GM21367 (cell line): ENCODE measurements around the gene KCNT1.

Experiments
- ATAC-seq: cut with Tn5 transposase; IDR thresholded peaks from one replicate; pipeline ENCODE4 v1.9.1; 2021; ENCODE audit not compliant: unreplicated experiment

Gene KCNT1

DNA sequence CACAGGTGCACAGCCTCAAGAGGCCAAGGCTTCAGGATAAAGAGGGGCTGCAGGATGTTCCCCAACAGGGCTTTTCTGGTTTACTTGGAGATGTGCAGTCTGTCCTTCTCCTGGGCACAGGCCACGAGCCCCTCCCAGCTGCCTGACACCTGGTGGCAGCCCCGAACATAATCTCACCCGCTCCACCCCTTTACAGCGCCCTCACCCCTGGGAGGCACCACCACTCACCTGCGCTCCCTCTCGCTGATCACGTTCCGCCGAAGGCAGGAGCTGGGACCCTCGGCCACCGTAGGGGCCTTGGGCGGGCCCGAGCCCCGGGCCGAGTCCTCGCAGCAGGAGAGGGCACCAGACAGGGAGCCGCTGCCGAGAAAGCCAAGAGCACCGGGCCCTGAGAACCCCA lies 3.2 kb upstream of the KCNT1 start:
- no peak for ATAC-seq

DNA sequence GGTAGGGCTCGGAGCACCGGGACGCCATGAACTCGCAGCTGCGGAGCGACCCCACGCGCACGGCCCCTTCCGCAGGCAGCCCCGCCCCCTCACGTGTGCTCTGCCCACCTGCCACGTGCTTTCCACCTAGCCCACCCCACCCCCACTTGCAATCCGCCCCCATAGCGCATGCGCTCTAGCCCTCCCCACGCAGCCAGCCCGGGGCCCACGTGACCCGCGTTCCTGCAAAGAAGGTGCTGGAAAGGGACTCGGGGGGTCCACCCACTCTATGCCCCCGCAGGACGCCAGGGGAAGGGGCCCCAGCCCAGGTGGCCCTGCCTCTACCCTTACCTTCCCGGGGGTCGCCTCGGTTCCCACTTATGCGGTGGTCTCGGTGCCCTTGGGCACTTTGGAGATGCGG lies 2.5 kb upstream of the KCNT1 start, which contains the start of gene SOHLH1:
Gene SOHLH1 (minus strand): TSS at position 42 of the 400 bp plus-strand sequence. CDS start 14 bp downstream, at position 28.
- no peak for ATAC-seq

DNA sequence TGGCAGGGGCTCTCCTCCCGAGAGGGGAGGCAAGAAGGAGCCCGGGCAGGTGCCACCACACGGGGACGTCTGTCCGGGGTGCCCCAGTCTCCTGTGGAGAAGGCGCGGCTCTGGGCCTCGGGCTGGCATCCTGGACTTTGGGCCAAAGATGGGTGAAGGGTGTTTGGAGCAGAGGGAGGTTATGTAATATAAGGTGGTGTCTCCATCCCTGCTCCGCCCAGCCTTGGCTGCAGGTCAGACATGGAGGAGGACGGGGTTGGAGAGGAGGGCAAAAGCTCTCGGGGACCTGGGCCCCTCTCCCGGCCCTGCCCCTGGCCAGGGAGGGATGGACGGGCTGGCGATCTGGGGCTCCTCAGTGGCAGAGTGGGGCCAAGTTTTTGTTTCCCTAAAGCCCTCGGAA lies 1.5 kb upstream of the KCNT1 start:
- ATAC-seq, result no peak

DNA sequence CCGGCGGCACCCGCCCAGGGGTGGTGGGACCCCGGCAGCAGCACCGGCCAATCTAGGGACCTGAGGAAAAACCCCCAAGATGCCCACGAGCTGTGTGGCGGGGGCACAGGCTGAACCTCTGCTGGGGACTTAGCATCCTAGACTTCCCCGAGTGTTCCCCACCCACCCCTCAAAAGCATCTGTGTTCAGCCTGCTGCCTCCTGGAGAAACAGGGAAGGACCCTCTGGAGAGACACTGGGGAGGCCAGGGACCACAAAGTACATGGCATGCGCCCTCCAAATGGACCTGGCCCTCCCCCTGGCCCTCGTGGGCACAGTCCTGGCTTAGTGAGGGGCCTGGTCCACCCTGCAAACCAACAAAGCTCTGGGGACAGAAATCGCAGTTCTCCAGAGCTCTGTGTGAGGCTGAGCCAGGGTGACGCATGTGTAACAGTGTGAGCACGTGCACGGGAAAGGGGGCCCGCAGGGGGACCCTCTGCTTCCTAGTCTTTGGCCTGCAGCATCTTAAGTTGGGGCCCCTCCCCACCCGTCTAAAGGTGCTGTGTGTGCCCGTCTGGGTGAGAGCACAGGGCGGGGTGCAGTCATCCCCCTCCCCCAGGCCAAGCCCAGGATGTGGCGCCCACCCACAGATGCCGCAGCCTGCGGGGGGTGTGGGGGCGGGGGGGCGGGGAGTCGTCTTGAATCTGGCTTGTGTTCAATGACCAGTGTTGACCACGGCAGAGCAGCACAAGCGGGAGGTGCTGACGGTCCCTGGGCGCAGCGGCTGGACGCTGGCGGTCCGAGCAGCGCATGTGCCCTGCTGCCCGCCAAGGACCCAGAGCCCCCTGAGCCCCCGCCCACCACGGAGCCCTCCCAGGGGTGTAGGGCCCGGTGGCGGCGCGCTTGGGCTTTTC lies 672 bp upstream of the KCNT1 start:
- no peak for ATAC-seq

DNA sequence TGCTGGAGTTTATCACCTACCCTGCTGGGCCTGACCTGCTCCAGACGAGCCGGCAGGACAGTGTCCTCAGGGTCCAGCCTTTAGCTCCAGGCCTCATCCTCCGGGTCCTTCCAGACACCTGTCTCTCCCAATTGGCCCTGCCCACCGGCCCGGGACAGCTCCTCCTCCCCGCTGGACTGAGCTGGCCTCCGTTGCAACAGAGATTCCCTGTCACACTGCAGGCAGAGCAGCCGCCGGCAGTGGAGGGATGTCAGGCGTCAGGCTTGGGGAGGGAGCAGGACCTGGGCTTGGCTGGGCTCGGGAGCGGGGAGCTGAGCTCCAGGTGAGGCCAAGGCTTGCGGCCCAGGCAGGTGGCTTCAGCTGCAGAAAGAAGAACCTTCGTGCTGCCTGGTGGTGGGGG lies 1.7 kb downstream of the KCNT1 start:
- no peak for ATAC-seq

DNA sequence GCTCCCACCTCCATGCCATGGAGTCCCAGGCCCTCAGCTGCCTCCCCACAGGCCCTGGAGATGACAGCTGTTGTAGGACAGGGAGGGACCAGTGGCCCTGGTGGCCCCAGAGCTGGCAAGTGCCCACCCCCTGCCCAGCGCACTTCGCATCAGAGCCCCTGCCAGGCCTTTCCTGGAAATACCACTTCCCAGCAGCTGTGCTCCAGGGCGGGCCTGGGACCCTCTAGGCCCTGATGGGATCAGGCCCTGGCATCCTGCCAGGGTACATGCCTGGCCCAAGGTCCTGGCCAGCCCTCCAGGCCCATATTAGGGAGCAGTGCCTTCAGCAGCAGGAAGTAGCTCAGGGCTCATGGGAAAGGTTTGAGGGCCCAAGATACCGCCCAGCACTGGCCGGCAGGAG lies 2.5 kb downstream of the KCNT1 start:
- no peak for ATAC-seq

DNA sequence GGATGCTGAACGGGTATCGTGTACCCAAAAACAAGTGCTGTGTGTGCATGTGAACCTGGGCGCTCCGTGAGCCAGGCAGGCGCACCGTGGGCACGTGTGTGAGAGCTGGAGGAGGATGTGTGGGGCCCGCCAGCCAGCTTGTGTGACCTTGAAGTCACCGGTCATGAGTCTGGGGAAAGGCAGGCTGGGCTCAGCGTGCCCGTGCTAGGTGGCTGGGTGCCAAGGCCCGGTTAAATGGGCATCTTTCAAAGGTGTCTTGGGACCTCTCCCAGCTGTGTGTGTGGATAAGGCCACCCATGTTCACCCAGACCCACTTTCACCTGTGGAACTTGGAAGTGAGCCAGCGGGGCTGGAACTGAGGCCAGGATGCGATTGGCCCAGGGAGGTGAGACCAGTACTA lies 3.4 kb downstream of the KCNT1 start:
- ATAC-seq, result no peak

DNA sequence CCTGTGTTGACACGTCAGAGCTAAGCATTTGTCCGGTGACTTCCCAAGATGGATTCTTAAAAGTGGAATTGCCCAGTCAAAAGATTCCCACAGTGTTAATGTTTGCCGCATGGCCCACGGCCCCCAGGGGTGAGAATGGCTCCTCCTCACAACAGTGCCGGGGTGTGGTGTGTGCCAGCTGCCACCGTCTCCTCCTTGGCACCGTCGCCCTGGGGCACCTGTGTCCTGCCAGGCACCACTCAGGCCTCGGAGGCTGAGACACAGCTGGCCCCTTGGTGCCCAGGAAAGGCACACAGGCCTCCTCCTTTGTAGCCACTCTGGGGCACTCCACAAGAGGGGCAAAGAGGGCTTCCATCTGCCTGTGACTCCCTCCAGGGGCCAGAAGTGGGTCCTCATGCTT lies 4.3 kb downstream of the KCNT1 start:
- ATAC-seq, result no peak

DNA sequence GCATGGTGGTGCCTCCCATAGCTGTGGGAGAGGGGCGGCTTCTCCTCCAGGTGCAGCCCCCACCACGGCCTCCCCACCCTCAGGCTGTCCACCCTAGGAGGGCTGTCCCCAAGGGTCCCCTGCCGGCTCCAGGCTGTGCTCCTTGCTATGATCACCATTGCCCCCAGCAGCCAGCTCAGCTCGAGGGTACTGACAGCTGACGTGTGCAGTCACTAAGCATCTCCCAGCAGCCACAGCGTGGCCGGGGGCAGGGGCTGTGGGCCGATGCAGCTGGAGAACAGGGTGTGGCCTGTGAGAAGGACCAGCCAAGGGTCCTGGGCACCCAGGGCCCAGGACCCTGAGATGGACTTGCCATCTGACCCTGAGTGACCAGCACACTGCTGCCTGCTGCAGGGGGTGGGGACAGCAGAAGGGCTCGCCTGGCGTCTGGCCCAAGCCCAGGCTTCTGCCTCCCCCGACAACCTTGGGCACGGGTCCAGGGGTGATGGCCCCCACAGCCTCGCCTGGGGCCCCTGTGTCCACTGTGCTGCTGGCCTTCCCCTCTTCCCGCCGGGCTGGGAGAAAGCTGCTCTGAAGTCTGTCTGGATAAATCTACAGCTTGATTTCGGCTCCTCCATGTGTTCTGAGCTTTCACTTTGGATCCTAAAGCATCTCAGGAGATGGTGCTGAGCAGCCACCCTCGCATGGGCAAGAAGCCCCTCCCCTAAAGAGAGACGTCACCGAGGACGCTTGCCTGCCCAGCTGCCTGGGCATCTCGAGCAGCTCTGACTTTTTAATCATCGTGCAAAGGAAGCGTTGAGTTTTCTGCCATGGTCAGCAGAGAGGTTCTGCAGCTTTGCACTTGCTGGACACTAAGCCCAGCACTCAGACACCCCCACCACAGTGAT lies 5.5 kb downstream of the KCNT1 start:
- no peak for ATAC-seq

DNA sequence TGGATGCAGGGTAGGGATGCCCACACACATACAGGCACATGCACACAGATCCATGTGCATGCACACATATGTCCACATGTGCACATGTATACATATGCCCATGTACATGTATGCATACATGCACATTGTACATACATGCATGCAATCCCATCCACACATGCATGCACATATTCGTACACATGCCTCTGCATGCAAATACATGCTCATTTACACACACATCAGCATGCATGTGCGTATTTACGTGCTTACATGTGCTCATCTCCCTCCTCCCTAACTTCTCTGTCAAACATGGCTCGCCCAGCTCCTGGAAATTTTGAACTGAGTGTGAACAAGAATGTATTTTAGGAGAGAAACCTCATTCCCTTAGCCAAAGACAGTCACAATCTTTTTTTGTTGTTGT lies 6.2 kb downstream of the KCNT1 start:
- no peak for ATAC-seq

DNA sequence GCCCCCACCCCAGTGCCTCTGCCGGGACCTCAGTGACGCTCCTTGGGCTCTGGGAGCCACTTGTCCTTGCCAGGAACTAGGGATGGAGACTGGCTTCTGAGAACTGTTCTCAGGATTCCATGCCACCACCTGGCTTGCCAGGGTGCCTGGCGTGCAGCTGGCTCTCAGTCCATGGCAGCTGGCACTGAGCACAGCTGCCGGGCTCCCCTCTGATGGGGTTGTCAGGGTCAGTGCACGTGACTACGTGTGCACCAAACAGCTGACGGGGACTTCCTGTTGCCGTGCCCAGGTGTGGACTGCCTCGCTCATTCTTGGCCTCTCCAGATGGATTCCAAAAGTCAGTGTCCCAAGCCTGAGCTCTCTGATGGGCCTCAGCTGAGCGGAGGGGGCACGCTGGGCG lies 9.4 kb downstream of the KCNT1 start:
- ATAC-seq, result no peak

DNA sequence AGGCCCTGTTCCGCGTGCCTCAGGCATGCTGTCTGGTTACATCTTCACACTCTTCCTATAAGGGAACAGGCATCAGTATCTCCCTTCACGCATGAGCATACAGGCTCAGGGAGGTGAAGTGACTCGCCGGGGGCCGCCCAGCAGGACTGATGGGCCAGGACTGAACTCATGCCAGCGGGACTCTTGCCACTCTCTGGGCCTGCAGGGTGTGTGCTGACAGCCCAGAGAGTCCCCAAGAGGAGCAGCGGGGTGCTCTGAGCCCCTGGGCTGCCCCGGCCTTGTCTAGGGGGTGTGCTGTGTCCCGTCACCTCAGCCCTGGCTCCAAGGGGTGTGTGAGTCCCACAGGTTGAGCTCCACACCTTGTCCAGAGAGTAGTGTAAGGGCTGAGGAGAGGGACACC lies 9.9 kb downstream of the KCNT1 start:
- ATAC-seq, result no peak

DNA sequence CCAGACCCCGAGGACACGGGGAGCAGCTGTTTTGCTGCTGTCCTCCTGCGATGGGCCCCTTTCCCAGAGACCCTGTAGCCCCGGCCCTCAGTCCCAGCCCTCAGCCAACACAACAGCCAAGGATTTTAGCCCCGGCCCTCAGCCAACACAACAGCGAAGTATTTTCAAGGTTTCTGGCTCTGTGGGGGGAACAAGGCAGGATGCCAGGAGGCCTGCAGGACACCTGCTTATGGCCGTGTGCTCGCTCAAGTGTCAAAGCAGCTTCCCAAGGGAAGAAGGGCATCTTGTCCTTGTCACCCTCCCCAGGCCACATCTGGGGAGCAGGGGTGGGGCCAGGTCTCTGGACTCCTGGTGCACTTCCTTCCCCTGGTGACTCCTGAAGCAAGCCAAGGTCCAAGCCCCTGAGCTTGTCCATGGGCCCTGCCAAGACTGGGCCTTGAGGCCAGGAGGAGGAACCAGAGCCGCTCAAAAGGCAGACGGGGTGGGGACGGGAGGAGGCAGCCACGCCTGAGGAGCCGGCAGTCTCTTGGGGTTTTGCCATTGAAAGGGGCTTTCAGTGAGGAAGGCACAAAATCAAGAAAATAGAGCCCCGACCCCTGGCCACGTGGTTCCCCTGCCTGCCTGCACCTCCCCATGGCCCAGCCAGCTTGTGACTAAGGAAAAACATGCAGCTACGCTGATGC lies 10.8 kb downstream of the KCNT1 start:
- ATAC-seq, result no peak

DNA sequence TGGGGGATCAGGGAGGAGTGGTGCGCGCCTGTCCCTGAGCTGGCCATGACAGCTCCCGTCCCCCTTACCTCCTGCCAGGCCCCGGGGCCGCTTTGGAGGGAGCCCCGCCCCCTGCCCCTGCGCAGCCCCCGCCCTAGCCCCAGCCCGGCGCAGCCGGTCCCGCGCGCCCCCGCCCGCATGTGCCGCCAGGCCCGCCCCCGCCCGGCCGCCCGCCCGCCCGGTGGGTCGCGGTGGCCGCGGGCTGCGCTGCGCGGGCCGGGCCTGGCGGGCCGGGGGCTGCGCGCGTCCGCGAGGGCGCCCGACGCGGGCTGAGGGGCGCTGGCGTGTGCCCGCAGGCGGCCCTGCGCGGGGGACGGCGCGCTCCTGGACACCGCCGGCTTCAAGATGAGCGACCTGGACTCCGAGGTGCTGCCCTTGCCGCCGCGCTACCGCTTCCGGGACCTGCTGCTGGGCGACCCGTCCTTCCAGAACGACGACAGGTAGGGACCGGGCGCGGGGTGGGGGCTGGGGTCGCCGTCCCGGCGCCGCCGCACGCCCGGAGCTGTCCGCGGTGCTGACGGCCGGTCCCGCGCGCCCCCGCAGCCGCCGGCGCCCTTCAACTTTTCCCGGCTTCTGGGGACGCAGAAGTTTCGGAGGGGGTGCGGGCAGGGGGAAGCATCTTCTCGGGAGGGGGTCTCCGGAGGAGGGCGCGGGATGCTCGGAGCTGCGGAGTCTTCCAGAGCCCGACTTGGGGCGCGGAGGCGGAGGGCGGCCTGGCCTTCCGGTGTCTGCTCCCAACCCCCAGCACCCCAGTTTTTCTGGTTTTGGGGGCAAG lies 12.5 kb downstream of the KCNT1 start:
- ATAC-seq, result no peak

DNA sequence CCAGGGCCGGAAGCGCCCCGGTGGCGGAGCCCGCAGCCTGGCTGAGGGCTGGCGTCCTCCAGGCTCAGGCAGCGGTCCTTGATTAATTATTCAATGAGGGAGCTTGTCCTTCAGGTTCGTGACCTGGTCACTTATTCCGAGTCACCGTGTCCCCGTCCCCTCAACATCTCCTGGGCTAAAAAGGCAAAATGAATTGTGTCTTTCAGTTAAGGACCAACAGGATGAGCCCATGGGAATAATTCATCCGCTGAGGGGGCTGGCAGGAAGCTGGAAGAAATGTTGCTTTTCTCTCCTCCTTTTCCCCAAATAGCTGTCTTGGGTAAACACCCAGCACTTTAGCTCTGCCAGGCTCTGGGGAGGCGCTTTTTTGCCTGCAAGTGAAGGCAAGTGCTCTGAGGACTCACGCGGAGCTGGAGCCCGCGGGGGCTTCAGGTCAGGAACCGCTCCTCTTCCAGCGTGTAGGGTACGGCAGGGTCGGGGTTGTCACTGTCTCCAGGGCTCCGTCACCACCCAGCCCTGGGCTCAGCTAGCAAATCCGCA lies 13.1 kb downstream of the KCNT1 start:
- ATAC-seq, result no peak

DNA sequence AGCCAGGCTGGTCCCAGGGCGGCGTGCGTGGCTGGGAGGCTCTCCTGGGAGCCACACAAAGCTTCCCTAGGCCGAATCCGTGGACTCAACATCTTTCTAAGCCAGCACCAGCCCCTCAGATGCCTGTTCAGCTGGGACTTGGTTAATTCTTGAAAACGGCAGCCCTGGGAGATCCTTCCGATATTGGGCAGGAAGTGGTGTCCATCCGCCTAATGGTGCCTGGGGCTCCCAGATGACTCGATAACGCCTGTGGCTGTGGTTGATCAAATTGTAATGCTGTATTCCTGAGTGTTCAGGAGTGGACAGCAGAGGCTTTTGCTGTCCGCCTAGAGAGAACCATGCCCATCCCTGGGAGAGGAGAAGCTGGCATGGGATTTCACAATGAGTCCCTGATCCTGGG lies 14.1 kb downstream of the KCNT1 start:
- ATAC-seq, result no peak

DNA sequence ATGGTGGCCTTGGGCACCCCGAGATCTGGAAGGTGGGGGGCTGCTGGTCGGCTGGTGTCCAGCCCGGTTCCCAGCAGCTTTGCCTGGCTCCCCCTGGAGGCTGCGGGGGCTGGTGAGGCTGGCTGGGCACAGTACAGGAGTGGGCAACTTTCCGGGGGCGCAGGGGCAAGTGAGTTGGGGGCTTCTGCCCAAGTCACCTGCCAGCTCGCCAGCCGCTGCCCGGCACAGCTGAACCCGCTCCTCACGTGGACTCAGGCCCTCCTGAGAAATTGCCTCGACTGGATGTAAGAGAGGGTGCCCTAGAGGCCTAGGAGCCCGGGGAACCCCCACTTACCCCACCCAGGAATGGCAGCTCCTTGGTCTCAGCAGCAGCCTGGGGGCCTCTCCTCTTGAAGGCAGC lies 15.4 kb downstream of the KCNT1 start:
- ATAC-seq, result no peak

DNA sequence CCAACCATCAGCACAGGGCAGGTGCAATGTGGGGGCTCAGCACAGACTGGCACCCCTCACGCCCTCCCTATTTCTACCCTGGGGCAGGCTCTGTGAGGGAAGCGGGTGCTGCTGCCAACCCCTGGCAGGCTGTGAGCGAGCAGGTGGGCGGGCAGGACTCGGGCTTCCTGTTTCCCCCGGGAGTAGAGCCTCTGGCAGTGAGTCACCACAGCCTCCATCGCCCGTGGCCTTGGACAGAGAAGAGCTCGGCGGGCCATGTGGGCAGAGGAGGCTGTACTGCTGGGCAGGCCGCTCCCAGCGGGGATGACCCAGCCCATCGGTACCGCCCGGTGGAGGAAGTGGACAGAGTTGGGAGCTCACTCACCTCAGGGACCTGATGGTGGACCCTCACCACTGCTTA lies 16.6 kb downstream of the KCNT1 start:
- no peak for ATAC-seq

DNA sequence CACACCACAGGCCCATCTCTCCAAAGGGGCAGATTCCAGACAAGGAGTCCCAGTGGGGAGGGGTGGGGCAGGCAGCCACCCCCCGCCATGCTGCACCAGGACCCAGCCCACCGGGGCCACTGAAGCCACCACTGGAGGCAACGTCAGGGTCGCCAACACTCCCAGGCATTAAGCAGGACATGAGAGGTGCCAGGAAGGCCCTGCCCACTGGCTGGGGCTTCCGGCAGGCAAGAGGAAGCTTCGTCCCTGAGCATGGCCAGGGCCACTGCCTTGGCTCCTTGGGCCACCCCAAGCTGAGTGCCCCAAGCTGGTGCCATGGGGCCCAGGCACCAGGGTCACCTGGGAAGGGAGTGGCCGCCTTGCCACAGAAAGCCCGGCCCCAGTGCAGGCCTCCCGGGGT lies 17.5 kb downstream of the KCNT1 start:
- ATAC-seq, result no peak

DNA sequence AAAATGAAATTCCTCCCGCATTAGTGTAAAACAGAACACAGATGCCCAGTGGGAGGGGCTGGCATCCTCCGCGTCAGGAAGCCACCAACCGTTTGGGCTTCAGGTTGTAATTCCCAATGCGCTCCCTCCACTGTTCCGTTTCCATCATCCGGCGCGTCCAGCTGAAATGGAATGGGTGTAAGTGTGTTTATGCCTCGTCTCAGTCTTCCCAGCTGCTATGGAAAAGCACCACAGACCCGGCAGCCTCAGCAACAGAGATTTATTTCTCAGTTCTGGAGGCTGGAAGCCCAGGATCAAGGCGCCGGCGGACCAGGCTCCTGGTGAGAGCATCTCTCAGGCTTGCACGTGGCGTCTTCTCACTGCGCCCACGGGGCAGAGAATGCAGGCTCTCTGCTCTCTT lies 20.4 kb downstream of the KCNT1 start:
- no peak for ATAC-seq
